SK-N-SH (cell line): ENCODE data around the gene PRKCB. TPM values are rescaled to one million over a fixed set of nuclear protein-coding genes. Genes with fewer than 3 reads are reported as not detected.

Experiments used
- CTCF ChIA-PET: fragments of 300-600, 350-600 bp; formaldehyde crosslinking; extraction: SDS; loops from one replicate; lab custom pipeline; 2021; lab: Yijun Ruan, JAX
- POLR2A ChIA-PET: fragments of 350-600 bp; sonication (Branson Sonifier 250); formaldehyde crosslinking; extraction: SDS; loops from one replicate; lab custom pipeline; 2020; ENCODE audit warnings: antibody characterized with exemption, inconsistent platforms; lab: Yijun Ruan, JAX
- DNase-seq: peaks from one replicate; pipeline ENCODE4 v3.0.0; 2012
- H2AFZ ChIP-seq: fragments of 200-600 bp; sonication (generic); 2 replicates; pipeline ENCODE4 v1.8.1; 2016; ENCODE audit warnings: antibody characterized with exemption, mild to moderate bottlenecking, low read depth
- H3F3A ChIP-seq: fragments of 200-600 bp; sonication (generic); replicated peaks from 2 replicates; pipeline ENCODE3; 2016; ENCODE audit warnings: antibody characterized with exemption, mild to moderate bottlenecking; ENCODE audit not compliant: insufficient read depth
- H3K27ac ChIP-seq, 2 experiments: fragments of 200-500 bp in 1 of 2; fragments of 200-600 bp in 1 of 2; sonication (Bioruptor generic) in 1 of 2; sonication (generic), shearing (Covaris generic) in 1 of 2; 2 replicates each; pipeline versions ENCODE4 v1.5.1 to v1.6.1; 2014 to 2016; ENCODE audit warnings: low read depth in 2 of 2, inconsistent platforms in 1 of 2, low read length in 1 of 2, mild to moderate bottlenecking in 1 of 2, mixed read lengths in 1 of 2
- H3K27me3 ChIP-seq: fragments of 200-600 bp; sonication (generic), shearing (Covaris generic); 2 replicates; pipeline ENCODE4 v1.6.1; 2016; ENCODE audit warnings: mixed run types; ENCODE audit not compliant: insufficient read depth
- H3K36me3 ChIP-seq, 2 experiments: fragments of 200-500 bp in 1 of 2; fragments of 200-600 bp in 1 of 2; sonication (Bioruptor generic) in 1 of 2; sonication (generic) in 1 of 2; replicated peaks in 1 of 2; 2 replicates each; pipeline versions ENCODE3 to v1.5.1; 2014 to 2016; ENCODE audit warnings: low read length in 1 of 2, mild to moderate bottlenecking in 1 of 2; ENCODE audit not compliant: insufficient read depth in 2 of 2, control insufficient read depth in 1 of 2
- H3K4me1 ChIP-seq, 2 experiments: fragments of 200-500 bp in 1 of 2; fragments of 200-600 bp in 1 of 2; sonication (Bioruptor generic) in 1 of 2; sonication (generic), shearing (Covaris generic) in 1 of 2; 2 replicates each; pipeline versions ENCODE4 v1.5.1 to v1.6.1; 2014 to 2016; ENCODE audit warnings: low read depth in 1 of 2, low read length in 1 of 2, mixed run types in 1 of 2; ENCODE audit not compliant: insufficient read depth in 2 of 2, control insufficient read depth in 1 of 2
- H3K4me2 ChIP-seq: fragments of 200-600 bp; sonication (generic), shearing (Covaris generic); 2 replicates; pipeline ENCODE4 v1.6.1; 2017; ENCODE audit warnings: mixed run types
- H3K4me3 ChIP-seq, 2 experiments: fragments of 200-500 bp in 1 of 2; fragments of 200-600 bp in 1 of 2; sonication (Bioruptor generic) in 1 of 2; sonication (generic), shearing (Covaris generic) in 1 of 2; 2 replicates each; pipeline versions ENCODE4 v1.5.1 to v1.8.1; 2014 to 2016; ENCODE audit warnings: low read depth in 2 of 2, inconsistent platforms in 1 of 2, low read length in 1 of 2, mild to moderate bottlenecking in 1 of 2, mixed read lengths in 1 of 2, moderate library complexity in 1 of 2
- H3K79me2 ChIP-seq: fragments of 200-600 bp; sonication (generic); 2 replicates; pipeline ENCODE4 v1.8.1; 2017; ENCODE audit warnings: mild to moderate bottlenecking; ENCODE audit not compliant: insufficient read depth
- H3K9ac ChIP-seq: fragments of 200-600 bp; sonication (generic); 2 replicates; pipeline ENCODE4 v1.6.1; 2017; ENCODE audit warnings: mixed run types
- H3K9me2 ChIP-seq: fragments of 200-600 bp; sonication (generic); 2 replicates; pipeline ENCODE4 v1.6.1; 2017; ENCODE audit warnings: mixed run types
- H3K9me3 ChIP-seq: fragments of 200-600 bp; sonication (generic); 2 replicates; pipeline ENCODE4 v1.6.1; 2017; ENCODE audit warnings: mixed run types, mild to moderate bottlenecking, moderate library complexity
- H4K20me1 ChIP-seq: fragments of 200-600 bp; sonication (generic); 2 replicates; pipeline ENCODE4 v1.6.1; 2017; ENCODE audit warnings: mild to moderate bottlenecking, mixed run types; ENCODE audit not compliant: insufficient read depth
- CHD2 ChIP-seq: fragments of 150-350 bp; IDR thresholded peaks from 2 replicates; pipeline ENCODE4 v1.6.1; 2018; ENCODE audit warnings: low read length; ENCODE audit not compliant: partially characterized antibody
- ELF1 ChIP-seq: IDR thresholded peaks from 2 replicates; pipeline ENCODE4 v1.4.0; 2012
- FOXJ3 ChIP-seq: sonication (generic); formaldehyde crosslinking; IDR thresholded peaks from 2 replicates; pipeline ENCODE4 v1.5.1; 2020; ENCODE audit warnings: mild to moderate bottlenecking, missing genetic modification reagents
- FOXM1 ChIP-seq: IDR thresholded peaks from 2 replicates; pipeline ENCODE4 v1.4.0; 2012; ENCODE audit warnings: low read depth, mild to moderate bottlenecking
- GABPA ChIP-seq: IDR thresholded peaks from 2 replicates; pipeline ENCODE4 v1.4.0; 2012; ENCODE audit warnings: low read depth, mild to moderate bottlenecking
- JUND ChIP-seq: IDR thresholded peaks from 2 replicates; pipeline ENCODE4 v1.4.0; 2012
- POLR2AphosphoS5 ChIP-seq: IDR thresholded peaks from 2 replicates; pipeline ENCODE4 v1.6.1; 2012; ENCODE audit warnings: low read depth, low read length
- SMC3 ChIP-seq: IDR thresholded peaks from 2 replicates; pipeline ENCODE4 v1.6.1; 2012; ENCODE audit warnings: low read depth, low read length, improper control_type of control experiment
- TAF1 ChIP-seq: IDR thresholded peaks from 2 replicates; pipeline ENCODE4 v1.6.1; 2012; ENCODE audit warnings: low read depth, mild to moderate bottlenecking, low read length, moderate library complexity, borderline replicate concordance
- TCF12 ChIP-seq: IDR thresholded peaks from 2 replicates; pipeline ENCODE4 v1.4.0; 2012
- TEAD4 ChIP-seq: IDR thresholded peaks from 2 replicates; pipeline ENCODE4 v1.4.0; 2012; ENCODE audit warnings: mild to moderate bottlenecking, borderline replicate concordance; ENCODE audit not compliant: insufficient read depth
- WGBS: methylation state at CpG from one replicate; pipeline ENCODE4 v1.1.6; 2017; ENCODE audit warnings: low lambda C conversion rate; 5-methylcytosine and 5-hydroxymethylcytosine counted together
- polyA plus RNA-seq, 3 experiments: library from polyadenylated mRNA; depleted of rRNA; stranded (reverse); fragments of >200 nt; gene quantifications; 2 replicates each; pipeline ENCODE4 v1.2.3, GENCODE V29; 2012
- TF ChIP-seq, protein P1 (sequence below): IDR thresholded peaks from 2 replicates; pipeline ENCODE4; 2012
- TF ChIP-seq, protein P2 (sequence below): IDR thresholded peaks from 2 replicates; pipeline ENCODE4 v1.6.1; 2012; ENCODE audit warnings: mild to moderate bottlenecking, low read depth, low read length, moderate library complexity
- TF ChIP-seq, protein P3 (sequence below): fragments of 150-350 bp; IDR thresholded peaks from 2 replicates; pipeline ENCODE4 v1.6.1; 2016; ENCODE audit warnings: mild to moderate bottlenecking, low read depth, low read length
- TF ChIP-seq, protein P4 (sequence below): fragments of 150-350 bp; IDR thresholded peaks from 2 replicates; pipeline ENCODE4 v1.6.1; 2017; ENCODE audit warnings: antibody characterized with exemption, low read length, low read depth, borderline replicate concordance
- TF ChIP-seq, protein P5 (sequence below): IDR thresholded peaks from 2 replicates; pipeline ENCODE4 v1.4.0; 2012; ENCODE audit warnings: low read depth, borderline replicate concordance

Gene PRKCB
- polyA plus RNA-seq, 1 of the 3 experiments (the other 2 are of a cell fraction): 0.12 TPM

DNA sequence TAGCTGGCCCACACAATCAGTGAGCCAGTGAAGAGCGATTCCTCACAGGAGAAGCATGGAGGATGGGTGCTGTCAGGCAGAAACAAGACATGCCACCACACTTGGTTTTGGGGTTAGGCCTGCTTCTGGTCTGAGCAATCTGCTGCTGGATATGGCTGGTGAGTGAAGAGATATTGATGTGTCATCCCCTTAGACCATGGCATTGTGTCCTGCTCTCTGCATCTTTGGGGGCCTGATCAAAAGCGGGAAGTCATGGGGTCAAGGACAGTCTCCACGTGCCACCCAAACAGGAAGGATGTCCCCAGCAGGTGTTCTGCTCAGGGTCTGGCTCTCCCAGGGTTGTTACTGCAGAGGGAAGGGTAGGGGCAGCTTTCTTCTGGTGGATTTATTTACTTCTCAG lies 140.7 kb downstream of the PRKCB start:
- POLR2A ChIA-PET: no interaction called here
- CTCF ChIA-PET: no interaction called here
- no peaks in the 10 kb centered on the region for H3K79me2 ChIP-seq
- H3K27me3 ChIP-seq: no peaks in the 10 kb centered on the region
- 24% methylated on average over 3 of the region's 3 CpGs for WGBS
- H4K20me1 ChIP-seq: no peaks in the 10 kb centered on the region
- H3F3A ChIP-seq: no peaks in the 10 kb centered on the region
- no peak overlapping the region for H3K27ac ChIP-seq
- H3K9ac ChIP-seq: no peak overlapping the region
- DNase-seq: no peak
- no peaks in the 10 kb centered on the region for H3K4me1 ChIP-seq
- H2AFZ ChIP-seq: no peak overlapping the region
- H3K9me2 ChIP-seq: no peaks in the 10 kb centered on the region
- TF ChIP-seq GABPA: no peak
- TF ChIP-seq, protein P1, sequence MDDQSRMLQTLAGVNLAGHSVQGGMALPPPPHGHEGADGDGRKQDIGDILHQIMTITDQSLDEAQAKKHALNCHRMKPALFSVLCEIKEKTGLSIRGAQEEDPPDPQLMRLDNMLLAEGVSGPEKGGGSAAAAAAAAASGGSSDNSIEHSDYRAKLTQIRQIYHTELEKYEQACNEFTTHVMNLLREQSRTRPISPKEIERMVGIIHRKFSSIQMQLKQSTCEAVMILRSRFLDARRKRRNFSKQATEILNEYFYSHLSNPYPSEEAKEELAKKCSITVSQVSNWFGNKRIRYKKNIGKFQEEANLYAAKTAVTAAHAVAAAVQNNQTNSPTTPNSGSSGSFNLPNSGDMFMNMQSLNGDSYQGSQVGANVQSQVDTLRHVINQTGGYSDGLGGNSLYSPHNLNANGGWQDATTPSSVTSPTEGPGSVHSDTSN: no peak
- H3K9me3 ChIP-seq: no peaks in the 10 kb centered on the region
- H3K36me3 ChIP-seq: no peaks in the 10 kb centered on the region
- no peak overlapping the region for H3K4me3 ChIP-seq
- no peak overlapping the region for H3K4me2 ChIP-seq

DNA sequence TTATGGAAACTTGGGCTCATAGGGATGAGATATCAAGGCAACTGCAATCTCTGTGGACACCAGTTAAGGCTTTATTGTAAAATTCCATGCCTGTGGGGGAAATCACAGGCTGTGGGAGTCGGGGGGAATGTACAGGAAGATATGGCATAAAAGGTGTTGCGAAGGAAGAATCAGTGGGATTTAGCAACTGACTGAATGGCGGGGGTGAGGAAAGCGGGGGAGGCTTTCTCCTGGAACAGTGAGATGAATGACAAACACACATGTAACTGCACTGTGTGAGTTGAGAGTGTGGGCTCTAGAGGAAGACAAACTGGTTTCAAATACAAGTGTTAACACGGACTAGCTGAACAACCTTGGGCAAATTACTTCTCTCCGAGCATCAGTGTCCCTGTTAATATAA lies 143.7 kb downstream of the PRKCB start:
- WGBS: 23% methylated on average over 6 of the region's 6 CpGs
- DNase-seq: no peak
- Histone ChIP-seq H3K79me2 (no peaks in the 10 kb centered on the region), H3K9me3 (no peaks in the 10 kb centered on the region), H3K36me3 (no peaks in the 10 kb centered on the region), H3K4me1 (no peaks in the 10 kb centered on the region), H3K9ac (no peak overlapping the region), H3K4me3 (no peak overlapping the region), H2AFZ (no peak overlapping the region), H4K20me1 (no peaks in the 10 kb centered on the region), H3K27me3 (no peaks in the 10 kb centered on the region), H3K4me2 (no peak overlapping the region), H3F3A (no peaks in the 10 kb centered on the region)
- POLR2A ChIA-PET: no interaction called here
- no peak for TF ChIP-seq FOXJ3
- TF ChIP-seq TAF1: no peak
- no peak for TF ChIP-seq POLR2AphosphoS5
- no peak for TF ChIP-seq JUND
- TF ChIP-seq, protein P2, sequence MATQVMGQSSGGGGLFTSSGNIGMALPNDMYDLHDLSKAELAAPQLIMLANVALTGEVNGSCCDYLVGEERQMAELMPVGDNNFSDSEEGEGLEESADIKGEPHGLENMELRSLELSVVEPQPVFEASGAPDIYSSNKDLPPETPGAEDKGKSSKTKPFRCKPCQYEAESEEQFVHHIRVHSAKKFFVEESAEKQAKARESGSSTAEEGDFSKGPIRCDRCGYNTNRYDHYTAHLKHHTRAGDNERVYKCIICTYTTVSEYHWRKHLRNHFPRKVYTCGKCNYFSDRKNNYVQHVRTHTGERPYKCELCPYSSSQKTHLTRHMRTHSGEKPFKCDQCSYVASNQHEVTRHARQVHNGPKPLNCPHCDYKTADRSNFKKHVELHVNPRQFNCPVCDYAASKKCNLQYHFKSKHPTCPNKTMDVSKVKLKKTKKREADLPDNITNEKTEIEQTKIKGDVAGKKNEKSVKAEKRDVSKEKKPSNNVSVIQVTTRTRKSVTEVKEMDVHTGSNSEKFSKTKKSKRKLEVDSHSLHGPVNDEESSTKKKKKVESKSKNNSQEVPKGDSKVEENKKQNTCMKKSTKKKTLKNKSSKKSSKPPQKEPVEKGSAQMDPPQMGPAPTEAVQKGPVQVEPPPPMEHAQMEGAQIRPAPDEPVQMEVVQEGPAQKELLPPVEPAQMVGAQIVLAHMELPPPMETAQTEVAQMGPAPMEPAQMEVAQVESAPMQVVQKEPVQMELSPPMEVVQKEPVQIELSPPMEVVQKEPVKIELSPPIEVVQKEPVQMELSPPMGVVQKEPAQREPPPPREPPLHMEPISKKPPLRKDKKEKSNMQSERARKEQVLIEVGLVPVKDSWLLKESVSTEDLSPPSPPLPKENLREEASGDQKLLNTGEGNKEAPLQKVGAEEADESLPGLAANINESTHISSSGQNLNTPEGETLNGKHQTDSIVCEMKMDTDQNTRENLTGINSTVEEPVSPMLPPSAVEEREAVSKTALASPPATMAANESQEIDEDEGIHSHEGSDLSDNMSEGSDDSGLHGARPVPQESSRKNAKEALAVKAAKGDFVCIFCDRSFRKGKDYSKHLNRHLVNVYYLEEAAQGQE: no peak
- TF ChIP-seq CHD2: no peak
- TF ChIP-seq, protein P3, sequence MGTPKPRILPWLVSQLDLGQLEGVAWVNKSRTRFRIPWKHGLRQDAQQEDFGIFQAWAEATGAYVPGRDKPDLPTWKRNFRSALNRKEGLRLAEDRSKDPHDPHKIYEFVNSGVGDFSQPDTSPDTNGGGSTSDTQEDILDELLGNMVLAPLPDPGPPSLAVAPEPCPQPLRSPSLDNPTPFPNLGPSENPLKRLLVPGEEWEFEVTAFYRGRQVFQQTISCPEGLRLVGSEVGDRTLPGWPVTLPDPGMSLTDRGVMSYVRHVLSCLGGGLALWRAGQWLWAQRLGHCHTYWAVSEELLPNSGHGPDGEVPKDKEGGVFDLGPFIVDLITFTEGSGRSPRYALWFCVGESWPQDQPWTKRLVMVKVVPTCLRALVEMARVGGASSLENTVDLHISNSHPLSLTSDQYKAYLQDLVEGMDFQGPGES: no peak
- no peak for TF ChIP-seq TEAD4
- TF ChIP-seq FOXM1: no peak
- TF ChIP-seq, protein P4, sequence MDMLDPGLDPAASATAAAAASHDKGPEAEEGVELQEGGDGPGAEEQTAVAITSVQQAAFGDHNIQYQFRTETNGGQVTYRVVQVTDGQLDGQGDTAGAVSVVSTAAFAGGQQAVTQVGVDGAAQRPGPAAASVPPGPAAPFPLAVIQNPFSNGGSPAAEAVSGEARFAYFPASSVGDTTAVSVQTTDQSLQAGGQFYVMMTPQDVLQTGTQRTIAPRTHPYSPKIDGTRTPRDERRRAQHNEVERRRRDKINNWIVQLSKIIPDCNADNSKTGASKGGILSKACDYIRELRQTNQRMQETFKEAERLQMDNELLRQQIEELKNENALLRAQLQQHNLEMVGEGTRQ: no peak
- no peak for TF ChIP-seq ELF1
- no peak for TF ChIP-seq TCF12
- no peak for TF ChIP-seq SMC3
- TF ChIP-seq, protein P5, sequence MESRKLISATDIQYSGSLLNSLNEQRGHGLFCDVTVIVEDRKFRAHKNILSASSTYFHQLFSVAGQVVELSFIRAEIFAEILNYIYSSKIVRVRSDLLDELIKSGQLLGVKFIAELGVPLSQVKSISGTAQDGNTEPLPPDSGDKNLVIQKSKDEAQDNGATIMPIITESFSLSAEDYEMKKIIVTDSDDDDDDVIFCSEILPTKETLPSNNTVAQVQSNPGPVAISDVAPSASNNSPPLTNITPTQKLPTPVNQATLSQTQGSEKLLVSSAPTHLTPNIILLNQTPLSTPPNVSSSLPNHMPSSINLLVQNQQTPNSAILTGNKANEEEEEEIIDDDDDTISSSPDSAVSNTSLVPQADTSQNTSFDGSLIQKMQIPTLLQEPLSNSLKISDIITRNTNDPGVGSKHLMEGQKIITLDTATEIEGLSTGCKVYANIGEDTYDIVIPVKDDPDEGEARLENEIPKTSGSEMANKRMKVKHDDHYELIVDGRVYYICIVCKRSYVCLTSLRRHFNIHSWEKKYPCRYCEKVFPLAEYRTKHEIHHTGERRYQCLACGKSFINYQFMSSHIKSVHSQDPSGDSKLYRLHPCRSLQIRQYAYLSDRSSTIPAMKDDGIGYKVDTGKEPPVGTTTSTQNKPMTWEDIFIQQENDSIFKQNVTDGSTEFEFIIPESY: no peak
- TF ChIP-seq, all 33 proteins: peak for 0
- CTCF ChIA-PET: no interaction called here
- H3K9me2 ChIP-seq: no peaks in the 10 kb centered on the region
- no peak overlapping the region for H3K27ac ChIP-seq
